Heart right ventricle (tissue), 16 donors: ENCODE measurements around the gene ABHD16B. TPM values are rescaled to one million over a fixed set of nuclear protein-coding genes. Genes with fewer than 3 reads are reported as not detected.
A peak's percentile ranks its signal among the peaks of the same experiment; 100 is the strongest.

ENCODE experiments used
- ATAC-seq, 8 donors: fragments of 200-7000 bp; cut with Tn5 transposase; one replicate each; pipeline ENCODE4 v1.9.1; 2020; ENCODE audit warnings: mild to moderate bottlenecking in 8 of 8, moderate library complexity in 8 of 8, moderate number of reproducible peaks in 1 of 8
- DNase-seq, 2 donors: peaks; one replicate each; pipeline ENCODE4 v3.0.0-alpha.2; 2020
- H3K27ac ChIP-seq, 10 donors: fragments of 200-600 bp; sonication (generic) in 2 of 10; one replicate each; pipeline versions ENCODE4 v1.5.0 to v1.8.0; 2020 to 2022; ENCODE audit warnings: mild to moderate bottlenecking in 3 of 10
- H3K27me3 ChIP-seq, 7 donors: fragments of 200-600 bp; one replicate each; pipeline ENCODE4 v1.8.0; 2021 to 2022; ENCODE audit warnings: mild to moderate bottlenecking in 2 of 7
- H3K36me3 ChIP-seq, 9 donors: fragments of 200-600 bp; sonication (generic) in 1 of 9; one replicate each; pipeline versions ENCODE4 v1.5.0 to v1.8.0; 2020 to 2022; ENCODE audit warnings: mild to moderate bottlenecking in 2 of 9
- H3K4me1 ChIP-seq, 9 donors: fragments of 200-600 bp; sonication (generic) in 1 of 9; one replicate each; pipeline versions ENCODE4 v1.5.0 to v1.8.0; 2020 to 2022; ENCODE audit warnings: mild to moderate bottlenecking in 4 of 9
- H3K4me3 ChIP-seq, 10 donors: fragments of 200-600 bp; sonication (generic) in 2 of 10; one replicate each; pipeline versions ENCODE4 v1.5.0 to v1.8.0; 2020 to 2022; ENCODE audit warnings: mild to moderate bottlenecking in 7 of 10, moderate library complexity in 2 of 10
- H3K9me3 ChIP-seq, 11 donors: fragments of 200-600 bp in 10 of 11; sonication (generic) in 2 of 11; one replicate each; pipeline versions ENCODE4 v1.5.0 to v1.8.0; 2013 to 2022; ENCODE audit warnings: mild to moderate bottlenecking in 2 of 11, control low read depth in 1 of 11, moderate library complexity in 1 of 11
- CTCF ChIP-seq, 9 donors: fragments of 200-600 bp; sonication (generic) in 2 of 9; IDR thresholded peaks; one replicate each; pipeline versions ENCODE4 v1.5.0 to v1.8.0; 2021 to 2022; ENCODE audit warnings: antibody characterized with exemption in 9 of 9, mild to moderate bottlenecking in 5 of 9, moderate library complexity in 1 of 9
- WGBS, 2 donors: extraction: QIAGEN DNeasy Blood & Tissue Kit; methylation state at CpG; one replicate each; pipeline ENCODE4 v1.1.7; 2013; ENCODE audit warnings: inconsistent platforms in 1 of 2; 5-methylcytosine and 5-hydroxymethylcytosine counted together
- intact Hi-C, 10 donors: fragments of 100-400 bp; cut with DNase I; formaldehyde crosslinking; loops; one replicate each; pipeline versions ENCODE4 v1.11.1 to v1.14.2; 2022
- long read RNA-seq, 3 donors: library from polyadenylated mRNA; unstranded; transcript quantifications; one replicate each; pipeline ENCODE4 v2.0.0, GENCODE V29; 2020 to 2021
- polyA plus RNA-seq, 2 donors: library from polyadenylated mRNA; stranded (reverse); fragments of 200-250 nt; gene quantifications; one replicate each; pipeline ENCODE4 v1.2.3, GENCODE V29; 2013
- total RNA-seq, 10 donors: library from RNA; stranded (reverse); fragmentation: NEBNext Ultra II Directional in 3 of 10; extraction: Animal tissue kit (Norgen Biotek cat#: 25700) in 3 of 10; gene quantifications; one replicate each; pipeline versions ENCODE4 v1.2.1 to v1.2.4, GENCODE V29; 2021 to 2023
- donor health status: Arrhythmogenic right ventricular cardiomyopathy.
- donor health status: ischemic (EF 13 %, LVEDD 7.1; RV severe dilation, severe dysfunction).
- donor health status: healthy with polysubstance abuse.
- donor health status: DM: no; HTN: yes; CAD: no.
- donor health status: DM: no; HTN: no; CAD: no.
- donor health status: ischemic (EF 25% LVEDD 6.9; RV normal size, moderate dysfunction).
- donor health status: ischemic (EF 25% LVEDD 5.7; RV mildly dilated, moderate dysfunction).
- donor health status: healthy.
- donor health status: DM: yes; HTN: yes; CAD: no.
- donor health status: Ischemic cardiomyopathy.
- donor health status: ischemic (EF 35%, LVEDD 5.7; RV mildly dilated, moderate dysfunction).
- donor health status: nonischemic (EF 11% LVEDD 7.7; RV severe dilation, severe dysfunction).
- donor health status: DM: yes; HTN: yes; CAD: no.
- donor health status: PGD.
- donor health status: ischemic (EF 29% LVEDD 5.4; RV normal size, mild dysfunction).
- donor health status: nonischemic (EF 23%, LVEDD 6.1; RV moderate dilation, normal function).

The ABHD16B gene
- total RNA-seq (not detected), polyA plus RNA-seq (under 1 TPM; 0.32 to 0.59 TPM)
- long read RNA-seq, donor 1: 0 reads
- long read RNA-seq, donor 2: 0 reads
- long read RNA-seq, donor 3: 0 reads

- Histone ChIP-seq H3K27me3 (no peaks in the 10 kb centered on the region), H3K4me3 (no peak within 1 kb of the TSS), H3K36me3 (peaks cover 0 to 16% (median 0%) of the 10 kb centered on the region in 9 donors), H3K9me3 (no peaks in the 10 kb centered on the region), H3K4me1 (peaks cover 21 to 75% (median 62%) of the 10 kb centered on the region in 9 donors), H3K27ac (peak within 1 kb of the TSS in 8 of 10 donors; percentile 41 to 91 (median 63))
- DNase-seq (no peak), ATAC-seq (no peak)
- intact Hi-C loops: loop anchor here in 9 of 10 donors (5.0 to 10.0 kb wide), 7 partner anchors 34 to 327 kb away; partner anchors contain the start of genes PTK6 (in 3 of the 9), GMEB2 (in 2 of the 9), ARFRP1 (in 1 of the 9) and ZGPAT (in 1 of the 9)
- 95 to 97% methylated on average over 57 to 59 of the region's 59 CpGs for WGBS, 2 donors
- TF ChIP-seq CTCF (IDR thresholded peaks at IDR 0.05): no peak
Measured at GRCh38 chr20:63861365-63861934, at the start of gene ABHD16B. Gene ABHD16B, plus strand, starts transcription at chr20:63861498. Its CDS starts 43 bp downstream, at chr20:63861541.

GRCh38 chr20:63814891-63815614 is 46.2 kb upstream of the ABHD16B start:
- Histone ChIP-seq H3K27ac (no peak overlapping the region), H3K4me1 (peaks cover 5 to 64% (median 26%) of the 10 kb centered on the region in 9 donors), H3K4me3 (no peak overlapping the region), H3K27me3 (no peaks in the 10 kb centered on the region), H3K36me3 (no peaks in the 10 kb centered on the region), H3K9me3 (no peaks in the 10 kb centered on the region)
- ATAC-seq (no peak), DNase-seq (no peak)
- 74 to 77% methylated on average over 8 of the region's 8 CpGs for WGBS, 2 donors
- intact Hi-C loops: loop anchor here in 1 of 10 donors (10.0 kb wide), 1 partner anchor 50 kb away; the partner anchor contains the start of genes ABHD16B and TPD52L2
- TF ChIP-seq CTCF (IDR thresholded peaks at IDR 0.05): no peak

GRCh38 chr20:63815615-63816253 is 45.6 kb upstream of the ABHD16B start:
- TF ChIP-seq CTCF (IDR thresholded peaks at IDR 0.05): no peak
- Histone ChIP-seq H3K36me3 (no peaks in the 10 kb centered on the region), H3K27ac (no peak overlapping the region), H3K9me3 (no peaks in the 10 kb centered on the region), H3K4me1 (peaks cover 5 to 64% (median 26%) of the 10 kb centered on the region in 9 donors), H3K4me3 (no peak overlapping the region), H3K27me3 (no peaks in the 10 kb centered on the region)
- DNase-seq: no peak
- WGBS, 2 donors: 80 to 91% methylated on average over 12 to 14 of the region's 14 CpGs
- ATAC-seq: no peak
- intact Hi-C loops: loop anchor here in 1 of 10 donors (10.0 kb wide), 1 partner anchor 49 kb away; the partner anchor contains the start of genes ABHD16B and TPD52L2
